Breast epithelium (tissue), 3 donors: ENCODE measurements around the gene KRTAP5-4.

Experiments
- POLR2A ChIP-seq: fragments of 450-650 bp; IDR thresholded peaks from one replicate; pipeline ENCODE4 v1.6.1; 2016; ENCODE audit warnings: antibody characterized with exemption, mild to moderate bottlenecking, moderate library complexity
- POLR2AphosphoS5 ChIP-seq, 3 donors: sonication (generic); formaldehyde crosslinking; IDR thresholded peaks; one replicate each; pipeline ENCODE4 v1.6.1; 2017; ENCODE audit warnings: antibody characterized with exemption in 3 of 3
- TF ChIP-seq, protein P1 (sequence below), 3 donors: fragments of 450-650 bp; IDR thresholded peaks; one replicate each; pipeline ENCODE4 v1.5.1; 2016 to 2017; ENCODE audit warnings: antibody characterized with exemption in 3 of 3, mild to moderate bottlenecking in 3 of 3, moderate library complexity in 3 of 3

DNA sequence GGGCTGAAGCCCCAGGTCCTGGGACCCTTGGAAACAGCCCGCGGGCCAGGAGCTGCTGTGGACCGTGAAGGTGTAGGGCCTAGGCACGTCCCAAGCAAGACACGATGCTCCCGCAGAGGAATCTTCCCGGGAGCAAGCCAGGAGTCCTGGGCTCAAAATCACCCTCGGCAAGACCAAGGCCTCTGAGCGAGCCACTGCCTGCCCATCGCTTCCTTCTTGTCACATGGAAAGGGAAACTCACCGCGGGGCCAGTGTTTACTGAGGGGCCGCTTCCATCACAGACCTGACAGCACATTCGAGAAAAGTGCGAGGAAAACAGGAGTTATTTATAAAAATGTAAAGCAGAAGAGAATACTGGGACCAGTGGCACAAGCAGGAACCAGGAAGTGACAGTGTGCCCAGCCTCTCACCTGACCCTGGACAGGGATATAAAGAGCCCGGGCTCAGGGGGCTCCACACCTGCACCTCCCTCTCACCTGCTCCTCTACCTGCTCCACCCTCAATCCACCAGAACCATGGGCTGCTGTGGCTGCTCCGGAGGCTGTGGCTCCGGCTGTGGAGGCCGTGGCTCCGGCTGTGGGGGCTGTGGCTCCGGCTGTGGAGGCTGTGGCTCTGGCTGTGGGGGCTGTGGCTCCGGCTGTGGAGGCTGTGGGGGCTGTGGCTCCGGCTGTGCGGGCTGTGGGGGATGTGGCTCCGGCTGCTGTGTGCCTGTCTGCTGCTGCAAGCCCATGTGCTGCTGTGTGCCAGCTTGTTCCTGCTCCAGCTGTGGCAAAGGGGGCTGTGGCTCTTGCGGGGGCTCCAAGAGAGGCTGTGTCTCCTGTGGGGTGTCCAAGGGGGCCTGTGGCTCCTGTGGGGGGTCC, 7.6 kb upstream of the KRTAP5-4 start, which contains the start of gene KRTAP5-5:
- TF ChIP-seq POLR2A (no peak), POLR2AphosphoS5 (IDR thresholded peaks at IDR 0.05) (no peak)
- TF ChIP-seq, protein P1, sequence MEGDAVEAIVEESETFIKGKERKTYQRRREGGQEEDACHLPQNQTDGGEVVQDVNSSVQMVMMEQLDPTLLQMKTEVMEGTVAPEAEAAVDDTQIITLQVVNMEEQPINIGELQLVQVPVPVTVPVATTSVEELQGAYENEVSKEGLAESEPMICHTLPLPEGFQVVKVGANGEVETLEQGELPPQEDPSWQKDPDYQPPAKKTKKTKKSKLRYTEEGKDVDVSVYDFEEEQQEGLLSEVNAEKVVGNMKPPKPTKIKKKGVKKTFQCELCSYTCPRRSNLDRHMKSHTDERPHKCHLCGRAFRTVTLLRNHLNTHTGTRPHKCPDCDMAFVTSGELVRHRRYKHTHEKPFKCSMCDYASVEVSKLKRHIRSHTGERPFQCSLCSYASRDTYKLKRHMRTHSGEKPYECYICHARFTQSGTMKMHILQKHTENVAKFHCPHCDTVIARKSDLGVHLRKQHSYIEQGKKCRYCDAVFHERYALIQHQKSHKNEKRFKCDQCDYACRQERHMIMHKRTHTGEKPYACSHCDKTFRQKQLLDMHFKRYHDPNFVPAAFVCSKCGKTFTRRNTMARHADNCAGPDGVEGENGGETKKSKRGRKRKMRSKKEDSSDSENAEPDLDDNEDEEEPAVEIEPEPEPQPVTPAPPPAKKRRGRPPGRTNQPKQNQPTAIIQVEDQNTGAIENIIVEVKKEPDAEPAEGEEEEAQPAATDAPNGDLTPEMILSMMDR (IDR thresholded peaks at IDR 0.05) = no peak
